ENCODE results near the gene CLEC4D. TPM values are rescaled to one million over a fixed set of nuclear protein-coding genes. Genes with fewer than 3 reads are reported as not detected.

The CLEC4D gene
- total RNA-seq, 1 experiment from 2014 or later, result 0.42 TPM

GRCh38 chr12:8482571-8483061, 30.7 kb upstream of the CLEC4D start:
- Histone ChIP-seq H3K9me3 (ENCODE audit: control insufficient read depth, low read depth, low read length) (no peaks in the 10 kb centered on the region), H4K20me1 (ENCODE audit: control insufficient read depth, insufficient read depth, insufficient read length) (no peaks in the 10 kb centered on the region), H4K5ac (ENCODE audit: insufficient read length, low read depth, low read length) (no peak overlapping the region), H3K27ac (ENCODE audit: insufficient read length, low read depth, low read length) (no peak overlapping the region), H3K14ac (ENCODE audit: insufficient read depth, low read length) (no peak overlapping the region), H3K27me3 (ENCODE audit: insufficient read depth, low read length) (no peaks in the 10 kb centered on the region), H3T11ph (ENCODE audit: low read length) (no peak overlapping the region), H3K79me1 (ENCODE audit: insufficient read depth, low read depth, low read length, poor library complexity, severe bottlenecking) (no peaks in the 10 kb centered on the region), H2BK20ac (ENCODE audit: low read depth, low read length, poor library complexity, severe bottlenecking) (no peak overlapping the region), H3K4me1 (ENCODE audit: insufficient read depth, low read length) (peaks cover 4% of the 10 kb centered on the region; the same call in 1 of the 2 replicates), H2BK120ac (ENCODE audit: low read depth, low read length, poor library complexity, severe bottlenecking) (no peak overlapping the region), H2AFZ (ENCODE audit: low read length) (no peak overlapping the region), H2BK12ac (ENCODE audit: insufficient read length, low read depth, low read length) (no peak overlapping the region), H2AK5ac (ENCODE audit: insufficient read length, low read length) (no peak overlapping the region), H4K8ac (replicated peaks; ENCODE audit: insufficient read length, low read depth, low read length) (no peak overlapping the region), H3K79me2 (ENCODE audit: insufficient read depth, low read length) (no peaks in the 10 kb centered on the region), H3K4ac (ENCODE audit: low read depth, low read length) (no peak overlapping the region), H3K56ac (ENCODE audit: insufficient read length, low read depth, low read length) (no peak overlapping the region), H4K91ac (ENCODE audit: insufficient read length, low read depth, low read length) (no peak overlapping the region), H3K23me2 (ENCODE audit: insufficient read length, low read depth, low read length, poor library complexity, severe bottlenecking) (no peaks in the 10 kb centered on the region), H2BK15ac (ENCODE audit: low read depth, low read length) (no peak overlapping the region), H3K23ac (ENCODE audit: insufficient read length, low read depth, low read length) (no peak overlapping the region), H3K4me2 (ENCODE audit: insufficient read depth, insufficient read length, low read length) (no peak overlapping the region), H3K9ac (ENCODE audit: extremely low read depth, insufficient read length, low read length) (no peak overlapping the region), H2BK5ac (ENCODE audit: insufficient read length, low read length) (no peak overlapping the region), H3K18ac (ENCODE audit: insufficient read length, low read depth, low read length) (no peak overlapping the region)
- Mint-ChIP-seq H3K9me3 (peaks cover 2 to 6% of the 10 kb centered on the region in 2 experiments; a peak in 4 of 5 replicates), H3K4me1 (peaks cover 14 to 19% of the 10 kb centered on the region in 2 experiments), H3K36me3 (ENCODE audit: insufficient read depth in 1 of 3, low read depth in 3 of 3) (peaks cover 3 to 8% (median 4%) of the 10 kb centered on the region in 3 experiments; a peak in 3 of 7 replicates), H3K27me3 (ENCODE audit: low read depth) (peaks cover 3% of the 10 kb centered on the region), H3K27ac (peak overlapping the region in 1 of 3 experiments; percentile 20; a peak in 1 of 7 replicates), H3K4me3 (no peak overlapping the region)
- WGBS (ENCODE audit: extremely low coverage, insufficient read length, low lambda C conversion rate), result no CpG with 5 or more reads among the region's 2 CpGs
- DNase-seq, result no peak
- no peak for TF ChIP-seq CTCF (conservative IDR thresholded peaks at IDR 0.05)
